A673 (cell line): Measurements from ENCODE around the gene ANKS1B. TPM values are rescaled to one million over a fixed set of nuclear protein-coding genes. Genes with fewer than 3 reads are reported as not detected.

ENCODE experiments used
- BruUV-seq: library from RNA; stranded (reverse); fragments of 400-500 nt; replicated peaks from 2 replicates; lab custom pipeline; 2021; lab: Mats Ljungman, UMichigan
- CTCF ChIA-PET: fragments of 300-600 bp; sonication (Branson Sonifier 250); formaldehyde crosslinking; loops from one replicate; lab custom pipeline; 2022; ENCODE audit warnings: antibody characterized with exemption; lab: Charles Lee
- POLR2A ChIA-PET: fragments of 300-600 bp; sonication (Branson Sonifier 250); formaldehyde crosslinking; loops from one replicate; lab custom pipeline; 2022; ENCODE audit warnings: antibody characterized with exemption; ENCODE audit not compliant: low non-redundant PET; lab: Charles Lee
- DNase-seq: peaks from one replicate; pipeline ENCODE4 v3.0.0-alpha.2; 2015; ENCODE audit warnings: low spot score
- H3K27ac ChIP-seq: fragments of 200-600 bp; sonication (generic); 2 replicates; pipeline ENCODE4 v1.5.1; 2016; ENCODE audit warnings: mixed run types, low read depth, mild to moderate bottlenecking, mixed read lengths, antibody characterized with exemption, low read length; ENCODE audit not compliant: poor library complexity, severe bottlenecking
- H3K27me3 ChIP-seq: fragments of 200-600 bp; sonication (generic); replicated peaks from 2 replicates; pipeline ENCODE4 v1.6.1; 2017; ENCODE audit warnings: mixed run types, low read depth, mild to moderate bottlenecking, mixed read lengths, antibody characterized with exemption, low read length; ENCODE audit not compliant: insufficient read depth, poor library complexity
- H3K36me3 ChIP-seq: fragments of 200-600 bp; sonication (generic); 2 replicates; pipeline ENCODE4 v1.6.1; 2016; ENCODE audit warnings: mixed run types, mild to moderate bottlenecking, mixed read lengths, antibody characterized with exemption, low read length; ENCODE audit not compliant: insufficient read depth, poor library complexity, severe bottlenecking
- H3K4me1 ChIP-seq: fragments of 200-600 bp; sonication (generic); 2 replicates; pipeline ENCODE4 v1.6.1; 2017; ENCODE audit warnings: mixed run types, mild to moderate bottlenecking, mixed read lengths, antibody characterized with exemption, low read length; ENCODE audit not compliant: insufficient read depth, poor library complexity, severe bottlenecking
- H3K4me3 ChIP-seq: fragments of 200-600 bp; sonication (generic); 2 replicates; pipeline ENCODE4 v1.5.1; 2016; ENCODE audit warnings: low read depth, mixed run types, mild to moderate bottlenecking, mixed read lengths, low read length; ENCODE audit not compliant: poor library complexity, severe bottlenecking
- H3K9me3 ChIP-seq: fragments of 200-600 bp; sonication (generic); 2 replicates; pipeline ENCODE4 v1.6.1; 2016; ENCODE audit warnings: mixed run types, low read depth, mild to moderate bottlenecking, mixed read lengths, antibody characterized with exemption, low read length; ENCODE audit not compliant: poor library complexity, severe bottlenecking
- EZH2 ChIP-seq: fragments of 200-600 bp; sonication (generic); IDR thresholded peaks from 2 replicates; pipeline ENCODE4 v1.6.1; 2017; ENCODE audit warnings: borderline replicate concordance, low read depth, mild to moderate bottlenecking, mixed read lengths, antibody characterized with exemption, low read length; ENCODE audit not compliant: poor library complexity, severe bottlenecking
- intact Hi-C: fragments of 100-400 bp; cut with micrococcal nuclease; formaldehyde crosslinking; loops from one replicate; pipeline ENCODE4 v1.10.0; 2022; ENCODE audit not compliant: unreplicated experiment
- total RNA-seq: library from RNA; stranded (reverse); gene quantifications from 2 replicates; pipeline ENCODE4 v1.2.3, GENCODE V29; 2021
- TF ChIP-seq, protein P1 (sequence below): fragments of 300-800, 200-600 bp; sonication (generic); conservative IDR thresholded peaks from 2 replicates; pipeline ENCODE4 v1.5.1; 2017; ENCODE audit warnings: low read depth, mild to moderate bottlenecking, antibody characterized with exemption, low read length, moderate library complexity, mixed read lengths

ANKS1B gene
- total RNA-seq, 1 experiment from 2014 or later: 0.99 TPM

DNA sequence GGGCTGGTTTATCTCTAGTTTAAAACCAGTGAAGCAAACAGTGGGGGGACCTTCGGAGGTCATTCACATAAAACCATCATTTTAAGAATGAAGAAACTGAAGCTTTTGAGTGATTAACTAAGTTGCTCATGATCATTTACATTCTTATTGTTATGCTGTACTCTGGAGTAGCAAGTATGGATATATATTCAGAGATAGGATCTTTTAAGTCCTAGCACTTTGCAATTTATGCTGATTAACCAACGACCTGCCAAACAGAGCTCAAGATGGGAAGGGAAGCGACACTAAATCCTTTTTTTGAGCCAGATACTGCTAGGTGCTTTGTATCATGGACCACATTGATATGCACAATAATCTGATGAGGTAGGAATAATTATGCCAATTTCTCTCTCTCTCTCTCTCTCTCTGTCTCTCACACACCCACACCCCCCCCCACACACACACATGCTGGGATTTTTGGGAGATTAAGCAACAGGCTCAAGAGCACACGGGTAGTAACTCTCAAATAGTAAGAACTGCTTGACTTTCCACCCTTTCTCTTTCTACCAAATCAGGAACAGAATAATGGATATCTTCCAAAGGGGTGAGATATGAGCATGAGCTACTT lies 1036.3 kb downstream of the ANKS1B start:
- ChIA-PET POLR2A (no interaction called here), CTCF (no interaction called here)
- no peak for TF ChIP-seq EZH2
- TF ChIP-seq, protein P1, sequence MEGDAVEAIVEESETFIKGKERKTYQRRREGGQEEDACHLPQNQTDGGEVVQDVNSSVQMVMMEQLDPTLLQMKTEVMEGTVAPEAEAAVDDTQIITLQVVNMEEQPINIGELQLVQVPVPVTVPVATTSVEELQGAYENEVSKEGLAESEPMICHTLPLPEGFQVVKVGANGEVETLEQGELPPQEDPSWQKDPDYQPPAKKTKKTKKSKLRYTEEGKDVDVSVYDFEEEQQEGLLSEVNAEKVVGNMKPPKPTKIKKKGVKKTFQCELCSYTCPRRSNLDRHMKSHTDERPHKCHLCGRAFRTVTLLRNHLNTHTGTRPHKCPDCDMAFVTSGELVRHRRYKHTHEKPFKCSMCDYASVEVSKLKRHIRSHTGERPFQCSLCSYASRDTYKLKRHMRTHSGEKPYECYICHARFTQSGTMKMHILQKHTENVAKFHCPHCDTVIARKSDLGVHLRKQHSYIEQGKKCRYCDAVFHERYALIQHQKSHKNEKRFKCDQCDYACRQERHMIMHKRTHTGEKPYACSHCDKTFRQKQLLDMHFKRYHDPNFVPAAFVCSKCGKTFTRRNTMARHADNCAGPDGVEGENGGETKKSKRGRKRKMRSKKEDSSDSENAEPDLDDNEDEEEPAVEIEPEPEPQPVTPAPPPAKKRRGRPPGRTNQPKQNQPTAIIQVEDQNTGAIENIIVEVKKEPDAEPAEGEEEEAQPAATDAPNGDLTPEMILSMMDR: no peak
- intact Hi-C loops: no loop called here
- no TSS peak for BruUV-seq
- H3K4me1 ChIP-seq: no peaks in the 10 kb centered on the region
- no peak overlapping the region for H3K27ac ChIP-seq
- no peak overlapping the region for H3K4me3 ChIP-seq
- no peaks in the 10 kb centered on the region for H3K9me3 ChIP-seq
- no peak for DNase-seq
- H3K36me3 ChIP-seq: no peaks in the 10 kb centered on the region
- H3K27me3 ChIP-seq: no peaks in the 10 kb centered on the region

DNA sequence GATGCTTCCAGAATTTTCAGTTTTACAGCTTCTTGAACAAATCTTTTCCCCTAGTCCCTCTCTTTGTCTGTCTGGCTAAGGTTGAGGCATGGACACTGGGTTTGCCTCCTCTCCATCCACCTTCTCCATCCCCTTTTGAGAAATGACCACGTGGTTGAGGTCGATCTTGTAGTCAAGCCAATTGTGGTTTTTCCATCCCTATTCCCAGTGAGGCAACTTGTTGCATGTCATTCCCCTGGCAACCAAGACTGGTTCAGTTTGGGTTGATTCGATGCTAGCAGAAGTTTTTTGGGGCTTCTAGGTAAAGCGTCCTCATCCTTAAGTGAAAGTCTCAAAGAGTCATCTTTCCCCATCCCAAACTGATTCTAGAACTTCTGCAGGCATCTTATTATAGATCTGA lies 1038.9 kb downstream of the ANKS1B start:
- intact Hi-C loops: no loop called here
- no peak for TF ChIP-seq EZH2
- TF ChIP-seq, protein P1: no peak
- Histone ChIP-seq H3K4me3 (no peak overlapping the region), H3K4me1 (no peaks in the 10 kb centered on the region), H3K27ac (no peak overlapping the region), H3K36me3 (no peaks in the 10 kb centered on the region), H3K9me3 (no peaks in the 10 kb centered on the region), H3K27me3 (no peaks in the 10 kb centered on the region)
- no TSS peak for BruUV-seq
- no peak for DNase-seq
- CTCF ChIA-PET: no interaction called here
- POLR2A ChIA-PET: interaction anchor here (0.6 to 0.7 kb wide), 2 partner anchors 88 to 1326 kb away, joined by 3 to 7 read pairs; no protein-coding TSS in a partner anchor

DNA sequence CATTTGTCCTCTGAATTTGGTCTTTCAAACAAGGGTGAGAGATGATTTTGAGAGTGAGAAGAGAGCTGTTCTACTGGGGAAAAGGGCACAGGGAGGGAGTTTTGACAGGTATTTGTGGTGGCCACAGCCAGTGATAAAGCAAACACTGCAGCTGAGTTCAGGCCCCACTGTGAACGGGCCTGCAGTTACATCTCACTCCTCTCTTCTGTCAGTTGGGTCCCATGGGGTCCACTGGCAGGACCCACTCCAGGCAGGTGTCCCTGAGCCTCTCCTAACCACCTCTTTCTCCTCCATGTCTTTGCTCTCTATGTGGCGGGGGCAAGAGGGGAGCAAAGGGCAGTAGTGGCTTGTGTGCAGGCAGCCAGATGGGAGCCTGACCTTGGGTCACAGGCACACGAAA lies 1044.8 kb downstream of the ANKS1B start:
- no peaks in the 10 kb centered on the region for H3K36me3 ChIP-seq
- no TSS peak for BruUV-seq
- CTCF ChIA-PET: no interaction called here
- DNase-seq: no peak
- TF ChIP-seq EZH2: no peak
- TF ChIP-seq, protein P1: no peak
- H3K27me3 ChIP-seq: no peaks in the 10 kb centered on the region
- intact Hi-C loops: loop anchor here (1.0 to 5.0 kb wide), 3 partner anchors 198 to 241 kb away; no protein-coding TSS in a partner anchor
- H3K27ac ChIP-seq: no peak overlapping the region
- no peaks in the 10 kb centered on the region for H3K4me1 ChIP-seq
- POLR2A ChIA-PET: no interaction called here
- H3K9me3 ChIP-seq: no peaks in the 10 kb centered on the region
- no peak overlapping the region for H3K4me3 ChIP-seq
